ENCODE data around the gene SOX13. TPM values are rescaled to one million over a fixed set of nuclear protein-coding genes. Genes with fewer than 3 reads are reported as not detected.

The SOX13 gene
- total RNA-seq, 1 experiment from 2014 or later, result 171 TPM

- peak; percentile 51 for TF ChIP-seq CTCF (IDR thresholded peaks at IDR 0.05)
- no peak for TF ChIP-seq ZNF671 (CRISPR knock-in tag; IDR thresholded peaks at IDR 0.05)
- TF ChIP-seq ZNF281 (CRISPR knock-in tag; IDR thresholded peaks at IDR 0.05), result 0 out of 2 replicates have a peak, but pooled peaks have one; percentile 33
- DNase-seq (ENCODE audit: low spot score) (peak; percentile 71), ATAC-seq (peak; percentile 77)
- H3K27me3 Mint-ChIP-seq (ENCODE audit: low read depth), result no peaks in the 10 kb centered on the region
- peaks cover 24% of the 10 kb centered on the region for H3K4me1 Mint-ChIP-seq
- ChIA-PET CTCF (interaction anchor here (0.9 kb wide), 1 partner anchor 252 kb away, joined by 5 read pairs; no protein-coding TSS in a partner anchor), POLR2A (no interaction called here)
- H3K36me3 Mint-ChIP-seq, result peaks cover 60% of the 10 kb centered on the region
- H3K4me3 Mint-ChIP-seq, result no peak overlapping the region
- H3K27ac Mint-ChIP-seq, result peak overlapping the region; percentile 72
- H3K9me3 Mint-ChIP-seq, result no peaks in the 10 kb centered on the region
These were observed 50.5 kb downstream of the SOX13 start for GRCh38 chr1:204123376-204123775.

GRCh38 chr1:204124639-204125038 is 51.7 kb downstream of the SOX13 start:
- H3K4me1 Mint-ChIP-seq, result peaks cover 35% of the 10 kb centered on the region
- 0 out of 2 replicates have a peak overlapping the region, but pooled peaks have one; percentile 45 for H3K27ac Mint-ChIP-seq
- H3K36me3 Mint-ChIP-seq, result peaks cover 49% of the 10 kb centered on the region
- CTCF ChIA-PET, result interaction anchor here (0.9 kb wide), 2 partner anchors 254 to 258 kb away, joined by 3 to 5 read pairs; no protein-coding TSS in a partner anchor
- DNase-seq (ENCODE audit: low spot score), result no peak
- ATAC-seq, result no peak
- H3K9me3 Mint-ChIP-seq, result no peaks in the 10 kb centered on the region
- H3K4me3 Mint-ChIP-seq, result no peak overlapping the region; the same call in 1 of the 2 replicates
- H3K27me3 Mint-ChIP-seq (ENCODE audit: low read depth), result no peaks in the 10 kb centered on the region
- TF ChIP-seq JAZF1 (CRISPR knock-in tag; IDR thresholded peaks at IDR 0.05) (no peak), ZNF317 (CRISPR knock-in tag; IDR thresholded peaks at IDR 0.05; ENCODE audit: borderline replicate concordance, low read depth) (no peak), ATF6 (CRISPR knock-in tag; IDR thresholded peaks at IDR 0.05) (no peak), E2F5 (CRISPR knock-in tag; IDR thresholded peaks at IDR 0.05) (no peak), MAX (CRISPR knock-in tag; IDR thresholded peaks at IDR 0.05) (no peak), IRF1 (CRISPR knock-in tag; IDR thresholded peaks at IDR 0.05) (no peak), ZMAT4 (CRISPR knock-in tag; IDR thresholded peaks at IDR 0.05) (no peak), CBFB (CRISPR knock-in tag; IDR thresholded peaks at IDR 0.05; ENCODE audit: low read depth) (no peak), CTCF (IDR thresholded peaks at IDR 0.05) (no peak), ZSCAN18 (CRISPR knock-in tag; IDR thresholded peaks at IDR 0.05) (no peak), ELF4 (CRISPR knock-in tag; IDR thresholded peaks at IDR 0.05; ENCODE audit: low read depth) (no peak), ZNF281 (CRISPR knock-in tag; IDR thresholded peaks at IDR 0.05) (no peak), ATF2 (CRISPR knock-in tag; IDR thresholded peaks at IDR 0.05; ENCODE audit: borderline replicate concordance, low read depth) (no peak)
- POLR2A ChIA-PET, result no interaction called here

All from WTC11 (cell line).